GM21515 (cell line): ENCODE measurements around the gene LRRC30.
"Not testable (repeated sequence)": the region's sequence is repeated elsewhere in the genome, so short reads cannot be mapped to it uniquely, and the experiment has no call there.

ENCODE experiments used
- ATAC-seq: cut with Tn5 transposase; IDR thresholded peaks from one replicate; pipeline ENCODE4 v1.9.1; 2021; ENCODE audit not compliant: unreplicated experiment

Gene LRRC30

DNA sequence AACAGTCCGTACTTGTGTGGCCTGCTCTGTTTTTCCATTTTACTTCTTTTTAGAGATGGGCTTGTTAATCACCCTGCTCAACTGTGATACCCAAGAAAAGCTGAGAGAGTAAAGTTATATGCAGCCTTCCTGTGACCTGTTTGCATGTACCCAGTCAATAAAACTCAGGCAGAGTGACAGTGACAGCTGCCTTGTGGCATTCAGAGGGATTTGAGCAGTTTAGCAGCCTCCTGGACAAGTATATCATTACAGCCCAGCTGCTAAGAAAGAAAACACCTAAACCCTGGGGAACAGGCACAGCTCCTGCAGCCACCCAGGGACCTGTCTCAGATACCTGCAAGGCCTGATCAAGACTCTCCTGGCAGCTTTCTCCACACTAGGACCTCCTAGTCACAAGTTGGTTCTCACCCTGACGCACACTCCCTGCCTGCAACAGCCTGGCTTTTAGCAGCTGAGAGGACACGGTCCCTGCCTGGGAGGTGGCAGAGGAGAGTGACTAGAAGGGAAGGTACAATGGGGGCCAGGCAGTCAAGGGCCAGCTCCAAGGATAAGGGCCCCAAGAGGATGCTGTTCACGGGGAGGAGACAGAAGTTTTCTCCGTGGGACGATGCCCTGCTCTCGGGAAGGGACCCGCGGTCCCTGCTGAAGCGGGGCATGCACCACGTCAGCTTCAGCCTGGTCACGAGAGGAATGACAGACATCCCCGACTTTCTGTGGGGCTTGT, at the start of gene LRRC30:
Gene LRRC30 (plus strand): TSS at position 464 of the 724 bp plus-strand sequence. CDS start 50 bp downstream, at position 514.
- ATAC-seq: no peak

- no peak for ATAC-seq
Measured at GRCh38 chr18:7185701-7186100, 45.2 kb upstream of the LRRC30 start.

DNA sequence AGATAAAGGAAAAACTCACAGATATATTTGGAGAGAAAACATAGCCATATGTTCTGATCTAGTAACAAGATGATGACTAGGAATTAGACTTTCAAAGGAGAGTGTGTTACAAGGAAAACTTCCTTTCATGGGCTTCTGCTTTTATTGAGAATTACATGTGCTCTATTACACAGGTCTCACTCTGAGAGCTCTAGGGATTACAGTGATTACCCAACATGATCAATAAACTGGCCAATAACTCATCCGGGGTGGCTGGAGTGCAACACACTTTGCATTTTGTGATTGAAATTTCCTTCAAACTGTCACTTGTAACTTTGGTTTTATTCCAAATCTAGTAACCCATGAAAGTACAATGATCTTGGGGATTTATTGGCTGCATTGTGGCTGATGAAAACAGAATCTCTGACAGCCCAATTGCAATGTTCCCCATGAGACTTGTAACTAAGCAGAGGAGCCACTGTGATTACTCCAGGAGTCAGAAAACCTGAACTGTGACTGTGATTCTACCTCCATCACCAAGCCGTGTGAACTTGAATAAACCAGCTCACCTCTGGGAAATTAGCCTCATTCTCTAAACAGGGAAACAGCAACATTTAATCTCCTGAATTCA, 40.2 kb upstream of the LRRC30 start:
- ATAC-seq: no peak

GRCh38 chr18:7191736-7192135, 39.2 kb upstream of the LRRC30 start:
- no peak for ATAC-seq

DNA sequence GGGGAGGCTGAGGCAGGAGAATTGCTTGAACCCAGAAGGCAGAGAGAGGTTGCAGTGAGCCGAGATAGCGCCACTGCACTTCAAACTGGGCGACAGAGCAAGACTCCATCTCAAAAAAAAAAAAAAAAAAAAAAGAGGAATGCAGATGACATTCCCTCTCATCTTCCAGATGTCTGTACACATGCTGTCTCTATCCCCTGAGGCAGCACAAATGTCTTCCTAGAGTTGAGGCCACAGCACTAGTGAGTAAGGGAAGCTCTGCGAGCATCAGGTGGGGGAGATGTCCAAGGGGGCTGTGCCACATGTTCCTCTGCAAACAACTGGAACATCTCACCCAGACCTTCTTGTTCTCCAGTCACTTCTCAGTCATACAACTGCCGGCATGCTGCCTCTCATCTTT, 35.6 kb upstream of the LRRC30 start:
- ATAC-seq: no peak

GRCh38 chr18:7196421-7196820, 34.5 kb upstream of the LRRC30 start:
- ATAC-seq: no peak

DNA sequence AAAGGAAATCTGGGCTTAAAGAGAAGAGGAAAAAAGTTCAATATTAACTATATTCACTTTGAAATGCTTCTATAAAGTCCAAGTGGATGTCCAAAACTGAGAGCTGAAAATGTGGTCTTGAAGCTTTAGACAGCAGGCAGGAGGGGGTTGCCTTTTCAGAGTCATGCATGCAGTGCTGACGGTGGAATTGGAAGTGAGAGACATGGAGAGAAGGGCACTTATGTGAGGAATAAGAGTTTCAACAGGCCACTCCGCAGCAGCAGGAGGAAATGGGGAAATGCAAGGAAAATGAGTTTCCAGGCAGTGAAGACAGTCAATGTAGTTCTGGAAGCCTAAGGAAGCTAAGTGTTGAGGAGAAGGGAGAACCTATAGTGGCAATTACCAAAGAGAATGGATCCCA, 33.0 kb upstream of the LRRC30 start:
- ATAC-seq: no peak

- ATAC-seq: no peak
Measured at GRCh38 chr18:7198326-7198725, 32.6 kb upstream of the LRRC30 start.

DNA sequence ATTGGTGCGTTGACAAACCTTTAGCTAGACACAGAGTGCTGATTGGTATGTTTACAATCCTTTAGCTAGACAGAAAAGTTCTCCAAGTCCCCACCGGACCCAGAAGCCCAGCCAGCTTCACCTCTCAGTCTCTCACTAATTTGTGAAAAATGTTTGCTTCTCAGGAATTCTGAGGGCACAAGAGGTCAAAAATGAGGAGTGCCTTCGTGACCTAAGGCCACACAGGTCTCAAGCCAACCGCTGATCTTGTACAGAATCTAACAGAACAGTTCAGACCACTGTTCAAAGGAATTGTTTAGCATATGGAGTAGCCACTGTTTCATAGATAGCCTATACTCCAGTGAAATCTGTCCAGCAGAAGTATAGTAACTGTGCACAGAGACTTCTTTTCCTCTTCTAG, 29.8 kb upstream of the LRRC30 start:
- no peak for ATAC-seq

DNA sequence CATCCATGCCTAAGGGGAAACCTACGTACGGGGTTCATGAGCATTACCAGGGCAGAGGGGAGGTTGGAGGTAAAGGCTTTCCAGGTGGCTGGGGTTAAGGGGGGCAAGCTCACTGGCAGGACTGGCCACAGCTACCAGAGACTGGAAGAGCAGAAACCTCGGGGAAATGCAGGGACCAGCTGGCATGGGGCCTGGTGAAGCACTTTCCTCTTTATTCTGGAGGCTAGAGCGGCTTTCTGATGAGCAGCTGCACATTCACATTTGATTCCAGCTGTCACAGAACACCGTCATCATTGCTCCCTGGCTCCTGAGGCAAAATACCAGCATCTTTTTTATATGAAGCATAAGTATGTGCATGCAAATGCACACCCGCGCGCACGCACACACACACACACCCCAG, 28.7 kb upstream of the LRRC30 start:
- ATAC-seq: no peak

GRCh38 chr18:7203601-7204000, 27.3 kb upstream of the LRRC30 start:
- not testable (repeated sequence) for ATAC-seq

GRCh38 chr18:7205346-7205745, 25.5 kb upstream of the LRRC30 start:
- ATAC-seq: no peak

- no peak for ATAC-seq
Measured at GRCh38 chr18:7206217-7206616, 24.7 kb upstream of the LRRC30 start.

GRCh38 chr18:7207366-7207915, 23.4 kb upstream of the LRRC30 start:
- no peak for ATAC-seq

DNA sequence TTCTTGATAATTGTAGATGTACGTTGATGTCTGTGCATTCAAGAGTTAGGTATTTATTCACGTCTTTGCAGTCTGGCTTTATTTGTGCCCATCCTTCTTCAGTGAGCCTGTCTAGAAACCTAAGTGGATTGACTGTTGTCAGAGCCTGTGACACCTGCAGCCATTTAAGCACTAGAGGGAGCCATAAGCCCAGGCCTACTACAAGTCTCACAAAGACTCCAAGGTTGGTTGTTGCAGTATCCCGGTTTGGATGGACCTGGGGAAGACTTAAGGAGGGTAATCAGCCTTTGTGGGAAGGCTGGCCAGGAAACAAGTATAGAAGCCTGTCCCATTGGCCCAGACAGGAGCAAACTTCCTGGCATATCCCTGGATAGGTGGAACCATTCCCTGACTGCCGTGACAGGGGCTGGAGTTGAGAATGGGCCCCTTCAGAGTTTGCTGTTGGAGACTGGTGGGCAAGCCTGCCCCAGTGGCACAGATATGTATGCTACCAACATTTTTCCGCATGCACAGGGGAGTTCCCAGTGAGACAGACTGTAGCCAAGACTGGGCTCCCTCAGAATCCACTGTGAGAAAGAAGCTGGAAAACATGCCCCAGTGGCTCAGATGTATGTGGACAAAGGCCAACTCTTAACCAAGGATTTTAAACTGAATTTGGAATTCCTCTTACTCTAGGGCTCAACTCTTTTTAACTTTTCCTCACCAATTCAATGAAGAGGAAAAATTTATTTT, 9.3 kb upstream of the LRRC30 start:
- no peak for ATAC-seq

DNA sequence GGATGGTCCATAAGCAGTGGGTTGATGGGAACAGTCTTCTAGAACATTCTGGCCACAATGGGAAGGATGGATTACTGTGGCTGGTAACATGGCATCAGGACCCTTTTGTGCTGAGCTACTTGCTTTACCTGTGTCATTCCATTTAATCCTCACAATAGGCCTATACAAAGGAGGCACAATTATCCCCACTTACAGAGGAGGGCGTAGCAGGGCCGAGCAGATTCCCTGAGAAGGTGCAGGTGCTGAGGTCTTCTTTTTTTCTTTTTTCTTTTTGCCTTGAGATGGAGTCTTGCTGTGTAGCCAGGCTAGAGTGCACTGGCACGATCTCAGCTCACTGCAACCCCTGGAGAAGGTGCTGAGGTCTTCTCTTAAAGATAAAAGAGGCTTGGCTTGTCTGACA, 6.7 kb upstream of the LRRC30 start:
- ATAC-seq: no peak

DNA sequence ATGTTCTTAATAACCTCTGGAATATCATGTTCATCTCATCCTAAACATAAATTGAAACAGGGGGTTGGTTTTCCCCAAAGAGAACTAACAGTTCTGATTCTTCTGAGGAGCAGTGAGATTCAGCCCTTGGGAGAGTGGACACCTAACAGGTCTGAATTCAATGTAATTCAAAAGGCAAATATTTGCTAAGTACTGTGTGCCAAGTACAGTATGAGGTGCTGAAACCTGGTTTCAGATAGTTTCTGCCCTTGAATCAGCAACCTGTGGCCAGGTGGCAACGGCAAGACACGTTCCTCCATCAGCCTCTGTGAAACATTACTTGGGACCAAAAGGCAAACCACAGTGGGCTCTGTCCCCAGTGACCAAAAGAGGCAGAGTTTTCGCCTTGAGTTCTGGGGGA, 1.3 kb downstream of the LRRC30 start:
- ATAC-seq: no peak

GRCh38 chr18:7233134-7233810, 2.4 kb downstream of the LRRC30 start:
- no peak for ATAC-seq

DNA sequence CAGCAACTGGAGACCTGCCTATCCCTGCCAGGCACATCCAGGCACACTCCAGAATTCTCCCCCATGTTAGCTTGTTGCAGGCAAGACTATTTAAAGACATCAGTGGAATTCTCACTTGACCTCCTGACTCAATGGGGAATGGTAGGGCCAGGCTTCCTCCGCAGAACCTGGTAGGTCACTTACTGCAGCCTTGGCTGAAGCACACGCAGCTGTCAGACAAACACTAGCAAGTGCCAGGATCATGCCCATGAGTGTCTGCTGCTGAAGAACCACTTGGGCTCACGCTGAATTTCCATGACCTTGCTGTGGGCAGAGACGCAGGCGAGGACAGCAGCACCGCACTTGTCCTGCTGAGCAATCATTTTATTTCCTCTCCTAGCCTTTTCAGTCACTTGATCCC, 3.2 kb downstream of the LRRC30 start:
- ATAC-seq: no peak

DNA sequence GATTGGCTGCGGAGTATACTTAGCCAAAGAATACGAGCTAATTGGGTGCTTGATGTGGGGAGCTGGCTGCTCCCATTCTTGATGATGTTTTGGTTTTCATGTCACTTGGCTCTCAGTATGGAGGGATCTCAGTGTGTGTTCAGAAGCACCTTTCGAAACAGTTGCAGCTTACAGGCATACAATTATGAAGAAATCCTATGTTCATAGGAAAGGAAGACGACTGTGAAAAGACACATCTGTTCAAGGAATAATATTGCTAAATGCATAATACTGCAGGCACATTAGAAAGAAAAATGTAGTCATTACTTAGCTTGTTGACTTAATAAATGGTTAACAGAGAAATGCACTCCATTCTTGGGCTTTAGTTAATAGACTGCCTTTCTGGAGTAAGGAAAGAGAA, 4.1 kb downstream of the LRRC30 start:
- ATAC-seq: no peak

DNA sequence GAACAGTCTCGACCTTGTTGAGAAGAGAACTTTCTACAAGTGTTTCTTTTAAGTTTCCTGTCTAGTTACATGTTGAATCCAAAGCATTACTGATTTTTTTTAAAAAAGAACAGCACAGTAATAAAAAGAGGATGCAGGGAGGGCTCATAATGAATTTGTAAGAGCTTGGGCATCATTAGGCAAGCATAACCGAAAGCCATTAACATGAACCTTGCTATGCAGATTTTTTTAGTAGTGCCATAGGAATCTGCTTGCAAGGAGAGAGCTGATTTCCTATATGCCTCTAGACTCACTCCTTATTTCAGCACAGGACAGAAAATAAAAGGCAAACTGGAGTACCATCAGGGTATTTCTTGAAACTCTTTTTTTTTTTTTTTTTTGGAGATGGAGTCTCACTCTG, 5.2 kb downstream of the LRRC30 start:
- no peak for ATAC-seq
